Skeletal muscle cell (primary cell): ENCODE results near the gene NUP188.
A peak's percentile ranks its signal among the peaks of the same experiment; 100 is the strongest.
"Not testable (repeated sequence)": the region's sequence is repeated elsewhere in the genome, so short reads cannot be mapped to it uniquely, and the experiment has no call there.

Experiments
- DNase-seq: peaks from one replicate; pipeline ENCODE4 v3.0.0-alpha.2; 2010; ENCODE audit warnings: low read depth
- H3K4me3 ChIP-seq: 2 replicates; pipeline ENCODE4 v1.5.1; 2011; ENCODE audit warnings: low read depth, mild to moderate bottlenecking, control low read depth, low read length, moderate library complexity

NUP188 gene

GRCh38 chr9:129002992-129003391 lies 55.5 kb downstream of the NUP188 start:
- H3K4me3 ChIP-seq, result no peak overlapping the region
- DNase-seq, result no peak

DNA sequence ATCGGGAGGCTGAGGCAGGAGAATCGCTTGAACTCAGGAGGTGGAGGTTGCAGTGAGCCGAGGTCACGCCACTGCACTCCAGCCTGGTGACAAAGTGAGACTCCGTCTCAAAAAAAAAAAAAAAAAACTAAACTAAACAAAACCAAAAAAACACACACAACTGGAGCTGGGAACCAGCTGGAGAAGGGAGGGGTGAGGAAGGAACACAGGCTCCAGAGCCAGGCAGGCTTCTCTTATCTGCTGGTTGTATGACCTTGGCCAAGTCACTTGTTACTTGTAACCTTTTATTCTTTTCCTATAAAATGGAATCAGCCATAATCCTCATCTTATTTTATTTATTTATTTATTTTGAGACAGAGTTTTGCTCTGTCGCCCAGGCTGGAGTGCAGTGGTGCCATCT lies 56.7 kb downstream of the NUP188 start:
- H3K4me3 ChIP-seq, DNase-seq: not testable (repeated sequence)

GRCh38 chr9:129005336-129005997 lies 58.0 kb downstream of the NUP188 start:
- DNase-seq, result no peak
- no peak overlapping the region for H3K4me3 ChIP-seq

DNA sequence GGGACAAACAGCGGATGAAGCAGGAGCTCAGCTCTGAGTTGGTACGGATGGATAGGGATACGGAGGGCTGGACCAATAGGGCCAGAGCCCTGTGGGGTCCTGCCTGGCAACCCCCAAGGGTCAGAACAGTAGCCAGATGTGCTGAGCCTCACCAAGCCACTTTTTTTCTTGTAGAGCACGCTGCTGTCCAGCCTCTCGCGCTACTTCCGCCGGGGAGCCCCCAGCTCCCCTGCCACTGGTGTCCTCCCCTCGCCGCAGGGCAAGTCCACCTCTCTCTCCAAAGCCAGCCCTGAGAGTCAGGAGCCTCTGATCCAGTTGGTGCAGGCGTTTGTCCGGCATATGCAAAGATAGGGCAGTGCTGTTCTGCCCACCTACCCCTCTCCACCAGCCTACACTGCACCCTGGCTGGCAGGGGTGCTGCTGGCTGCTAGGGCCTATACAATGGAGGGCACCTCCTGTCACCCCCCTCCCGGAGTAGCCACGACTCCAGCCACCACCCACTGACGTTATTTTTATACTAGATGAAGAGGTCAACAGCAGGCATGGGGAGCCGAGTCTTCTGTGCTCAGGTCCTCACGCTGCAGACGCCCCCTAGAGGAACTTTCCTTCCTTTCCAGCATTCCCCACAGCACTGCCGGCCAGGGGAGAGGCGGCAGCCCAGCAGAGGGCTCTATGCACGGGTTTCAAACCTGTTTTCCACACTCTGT lies 59.0 kb downstream of the NUP188 start:
- no peak overlapping the region for H3K4me3 ChIP-seq
- DNase-seq, result peak; percentile 23

DNA sequence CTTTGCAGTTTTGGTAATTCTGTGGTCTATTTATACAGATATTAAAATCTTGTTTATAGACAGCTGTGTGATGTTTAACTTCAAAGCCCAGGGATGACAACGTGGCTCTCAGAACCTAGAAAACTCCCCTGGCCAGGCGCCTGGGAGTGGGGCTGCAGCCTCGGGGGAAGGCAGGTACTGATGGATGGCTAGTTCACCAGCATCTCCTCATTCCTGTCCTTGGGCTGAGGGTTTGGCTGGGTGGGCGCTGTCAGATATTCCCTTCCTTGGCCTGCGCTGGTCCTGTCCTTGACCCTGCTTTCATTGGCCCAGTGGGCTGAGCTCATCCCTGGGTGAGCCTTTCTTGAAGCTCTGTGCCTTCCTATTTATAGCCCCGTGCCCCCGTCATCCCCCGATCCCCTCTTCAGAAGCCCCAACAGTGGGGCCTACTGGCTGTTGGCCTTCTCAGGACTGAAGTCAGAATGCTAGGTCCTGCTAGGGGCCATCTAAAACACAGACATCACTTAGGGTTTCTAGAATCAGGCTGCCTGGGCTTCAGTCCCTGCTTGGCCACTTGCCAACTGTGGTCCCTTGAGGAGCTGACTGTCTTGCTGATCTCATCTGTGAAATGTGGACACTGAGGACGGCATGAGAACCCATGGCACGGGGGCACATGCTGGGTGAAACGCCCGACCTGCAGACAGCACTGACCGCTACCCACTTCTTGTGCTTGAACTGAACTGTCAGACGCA lies 59.7 kb downstream of the NUP188 start:
- no peak overlapping the region for H3K4me3 ChIP-seq
- DNase-seq, result peak; percentile 11

GRCh38 chr9:129007766-129008468 lies 60.4 kb downstream of the NUP188 start:
- no peak for DNase-seq
- H3K4me3 ChIP-seq, result no peak overlapping the region

GRCh38 chr9:129008469-129008965 lies 61.0 kb downstream of the NUP188 start:
- DNase-seq, result no peak
- no peak overlapping the region for H3K4me3 ChIP-seq

DNA sequence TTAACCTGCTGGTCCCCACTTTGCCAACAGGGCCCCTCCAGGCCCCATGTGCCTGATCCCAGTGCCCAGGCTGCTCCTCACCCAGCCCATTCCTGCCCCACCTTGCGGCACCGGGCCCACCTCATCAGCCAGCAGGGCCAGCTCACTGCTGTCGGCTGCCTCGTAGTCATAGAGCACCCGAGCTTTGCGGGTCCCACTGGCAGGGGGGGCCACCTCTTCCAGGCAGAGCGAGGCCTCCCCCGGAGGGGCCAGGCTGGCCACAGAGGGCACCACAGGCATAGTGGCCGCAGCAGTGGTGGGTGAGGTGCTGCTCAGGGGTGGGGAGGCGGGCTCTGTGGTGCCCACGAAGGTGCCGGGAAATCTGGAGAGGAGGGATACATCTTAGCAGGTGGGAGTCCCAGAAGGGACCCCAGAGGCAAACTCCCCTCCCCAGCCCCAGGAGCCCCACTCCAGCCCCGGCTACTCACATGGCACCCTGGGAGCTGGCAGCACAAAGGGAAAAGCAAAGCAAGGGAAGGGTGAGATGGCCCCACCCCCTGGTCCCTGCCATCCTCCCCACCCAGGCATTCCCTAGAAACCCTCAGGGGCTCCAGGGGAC lies 61.6 kb downstream of the NUP188 start:
- no peak for DNase-seq
- H3K4me3 ChIP-seq, result no peak overlapping the region

DNA sequence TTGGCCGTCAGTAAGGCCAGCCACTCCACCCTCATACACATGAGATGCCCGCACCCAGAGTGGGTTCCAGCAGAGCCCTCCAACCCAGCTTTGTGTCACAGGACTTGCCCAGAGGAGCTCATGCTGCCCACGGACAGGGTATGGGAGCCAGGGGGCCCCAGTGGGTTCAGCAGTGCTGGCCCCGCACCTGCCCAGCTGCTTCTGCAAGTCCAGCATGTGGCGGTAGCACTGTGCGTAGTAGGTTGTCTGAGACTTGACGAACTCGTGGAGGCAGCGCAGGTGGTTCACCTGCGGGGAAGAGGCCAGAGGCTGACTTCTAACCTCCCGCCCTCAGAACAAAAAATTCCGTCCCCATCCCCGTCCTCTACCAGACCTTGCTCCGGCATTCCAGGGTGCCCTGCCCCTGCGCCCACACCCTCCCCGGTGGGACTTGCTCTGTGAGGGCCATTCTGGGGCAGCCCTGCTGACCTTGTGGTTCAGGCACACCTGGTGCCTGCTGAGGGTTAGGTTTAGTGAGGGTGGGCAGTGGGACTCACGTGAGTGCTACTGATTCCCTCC lies 62.2 kb downstream of the NUP188 start:
- no peak for DNase-seq
- H3K4me3 ChIP-seq, result no peak overlapping the region

- no peak for DNase-seq
- no peak overlapping the region for H3K4me3 ChIP-seq
Measured at GRCh38 chr9:129010267-129010975, 62.9 kb downstream of the NUP188 start.

DNA sequence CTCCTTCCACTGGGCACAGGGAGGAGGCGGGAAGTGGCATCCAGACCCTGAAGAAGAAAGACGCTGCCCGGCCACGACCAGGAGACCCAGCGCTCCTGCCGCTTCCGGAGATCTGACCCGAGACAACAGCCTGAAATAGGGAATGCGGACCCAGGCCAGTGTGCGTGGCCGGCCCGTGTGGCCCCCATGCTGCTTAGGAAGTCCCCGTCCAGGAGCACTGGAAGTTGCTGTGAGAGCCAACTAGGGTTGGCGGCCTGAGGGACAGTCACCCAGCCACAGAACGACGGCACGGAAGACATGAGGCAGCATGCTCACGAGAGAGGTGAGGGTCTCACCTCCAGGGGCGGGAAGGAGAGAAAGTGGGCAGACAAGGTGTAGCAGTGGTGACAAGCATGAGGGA lies 63.7 kb downstream of the NUP188 start:
- no peak overlapping the region for H3K4me3 ChIP-seq
- no peak for DNase-seq

DNA sequence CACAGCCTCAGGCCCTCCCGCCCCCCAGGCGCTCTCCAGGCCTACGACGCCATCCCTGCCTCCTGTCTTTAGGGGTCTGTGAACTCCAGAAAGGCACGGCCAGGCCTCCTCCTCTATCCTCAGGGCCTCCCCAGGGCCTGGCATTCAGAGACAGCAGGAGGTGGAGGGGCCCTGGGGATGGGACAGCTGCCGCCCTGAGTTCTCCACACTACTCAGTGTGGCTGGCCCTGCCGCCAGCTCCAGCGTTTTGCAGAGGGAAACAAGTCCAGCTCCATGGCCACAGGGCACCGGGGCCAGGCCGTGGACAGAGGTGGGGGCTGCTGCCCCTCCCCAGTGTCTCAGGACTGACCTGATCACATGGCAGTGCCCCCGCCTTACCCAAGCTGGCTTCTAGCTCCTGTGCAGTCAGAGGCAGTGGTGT lies 64.3 kb downstream of the NUP188 start:
- H3K4me3 ChIP-seq, result no peak overlapping the region

GRCh38 chr9:129012343-129012742 lies 64.8 kb downstream of the NUP188 start:
- H3K4me3 ChIP-seq, result no peak overlapping the region
- DNase-seq, result no peak

More for the DNA sequence above, 64.3 kb downstream of the NUP188 start:
- no peak for DNase-seq

- DNase-seq, result no peak
- H3K4me3 ChIP-seq, result no peak overlapping the region
Measured at GRCh38 chr9:129012893-129013448, 65.5 kb downstream of the NUP188 start.

- H3K4me3 ChIP-seq, result no peak overlapping the region
- DNase-seq, result no peak
Measured at GRCh38 chr9:129013674-129014073, 66.2 kb downstream of the NUP188 start.

DNA sequence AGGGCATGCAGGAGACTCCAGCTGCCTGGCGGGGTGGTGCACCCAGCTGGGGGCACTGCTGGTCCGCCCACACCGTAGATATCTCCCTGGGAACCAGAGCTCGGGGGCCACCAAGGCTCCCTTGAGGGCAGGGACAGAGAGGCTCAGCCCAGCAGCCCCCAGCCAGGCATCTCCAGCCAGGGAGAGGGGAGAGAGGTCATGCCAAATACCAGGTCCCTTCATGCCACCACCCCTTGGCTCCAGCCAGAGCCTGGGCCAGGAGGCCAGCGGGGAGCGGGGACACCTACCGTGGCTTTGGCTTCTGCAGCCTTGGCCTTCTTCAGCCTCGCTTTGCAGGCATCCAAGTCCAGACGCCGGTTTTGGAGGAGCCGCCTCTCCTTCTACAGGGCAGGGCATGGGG lies 66.6 kb downstream of the NUP188 start:
- DNase-seq, result no peak
- no peak overlapping the region for H3K4me3 ChIP-seq

DNA sequence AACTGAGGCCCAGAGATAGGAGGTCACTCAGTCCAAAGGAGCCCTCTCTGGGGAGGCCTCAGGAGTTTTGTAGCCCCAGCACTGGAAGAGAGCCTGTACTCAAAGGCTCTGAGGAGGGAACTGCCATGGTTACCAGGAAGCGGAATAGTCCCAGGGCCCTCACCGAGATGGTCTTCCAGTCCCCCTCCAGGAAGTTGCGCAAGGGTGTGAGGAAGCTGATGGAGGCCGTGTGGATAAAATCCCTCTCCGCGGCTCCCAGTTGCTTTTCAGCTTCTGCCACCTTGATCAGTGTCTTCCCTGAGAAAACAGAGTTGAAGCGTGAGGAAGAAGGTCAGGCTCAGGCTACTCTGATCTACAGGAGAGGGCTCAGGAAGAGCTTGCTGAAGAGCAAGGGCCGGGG lies 67.1 kb downstream of the NUP188 start:
- no peak for DNase-seq
- H3K4me3 ChIP-seq, result no peak overlapping the region

DNA sequence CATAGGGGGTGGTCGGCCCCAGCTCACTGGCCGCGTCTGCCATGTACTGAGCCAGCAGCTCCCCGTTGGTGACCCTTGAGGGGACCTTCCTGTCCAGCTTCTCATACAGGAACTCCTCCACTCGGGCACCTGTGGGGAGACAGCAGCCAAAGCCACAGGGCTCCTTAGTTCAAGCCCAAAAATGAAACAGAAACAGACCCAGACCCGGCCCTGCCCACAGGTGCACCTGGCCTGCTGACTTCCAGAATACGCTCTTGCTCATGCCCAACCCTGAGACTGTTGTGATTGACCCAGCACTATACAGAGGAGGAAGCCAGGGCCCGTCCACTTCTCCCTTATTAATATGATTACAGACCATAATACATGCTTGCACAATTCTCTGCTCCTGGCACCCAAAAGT lies 73.6 kb downstream of the NUP188 start:
- DNase-seq, result no peak

More for the DNA sequence above, 73.6 kb downstream of the NUP188 start:
- H3K4me3 ChIP-seq, result no peak overlapping the region
